HEK293 (cell line): ENCODE results near the gene MPHOSPH6.

ENCODE experiments used
- CTCF ChIA-PET: fragments of 350-600 bp; formaldehyde crosslinking; extraction: SDS; loops from one replicate; lab custom pipeline; 2021; ENCODE audit warnings: antibody characterized with exemption; lab: Yijun Ruan, JAX
- POLR2A ChIA-PET: fragments of 300-600 bp; formaldehyde crosslinking; extraction: SDS; loops from one replicate; lab custom pipeline; 2020; ENCODE audit warnings: antibody characterized with exemption, inconsistent platforms; lab: Yijun Ruan, JAX
- H3K27ac ChIP-seq: fragments of 200-500 bp; sonication (Bioruptor generic); 2 replicates; pipeline ENCODE4 v1.5.1; 2014; ENCODE audit warnings: low read depth, low read length, control low read depth, inconsistent platforms; ENCODE audit errors: extremely low read depth
- H3K36me3 ChIP-seq, 2 experiments: fragments of 200-500 bp in 1 of 2; sonication (Bioruptor generic) in 1 of 2; 1 replicate in 1 of 2; 2 replicates in 1 of 2; pipeline ENCODE4 v1.5.1; 2014 to 2017; ENCODE audit warnings: inconsistent platforms in 2 of 2, low read length in 2 of 2; ENCODE audit not compliant: control insufficient read depth in 2 of 2, insufficient read depth in 1 of 2
- H3K4me1 ChIP-seq: fragments of 200-500 bp; sonication (Bioruptor generic); 2 replicates; pipeline ENCODE4 v1.5.1; 2014; ENCODE audit warnings: mild to moderate bottlenecking, low read length, inconsistent platforms; ENCODE audit not compliant: control insufficient read depth, insufficient read depth
- H3K4me3 ChIP-seq: 2 replicates; pipeline ENCODE4 v1.5.1; 2011; ENCODE audit warnings: low read depth, mild to moderate bottlenecking, control low read depth, low read length, moderate library complexity
- H3K9me3 ChIP-seq: fragments of 200-500 bp; sonication (Bioruptor generic); 2 replicates; pipeline ENCODE4 v1.5.1; 2014; ENCODE audit warnings: low read depth, low read length, inconsistent platforms; ENCODE audit not compliant: control insufficient read depth, insufficient read depth
- HOXA7 ChIP-seq: sonication (generic); formaldehyde crosslinking; IDR thresholded peaks from 2 replicates; pipeline ENCODE4 v1.8.1; 2022; ENCODE audit warnings: missing genetic modification reagents, borderline replicate concordance
- KLF10 ChIP-seq: fragments of 450-650 bp; IDR thresholded peaks from 2 replicates; pipeline ENCODE4 v1.5.1; 2018; ENCODE audit warnings: missing biosample characterization, mild to moderate bottlenecking, missing genetic modification characterization
- MEIS1 ChIP-seq: sonication (generic); formaldehyde crosslinking; IDR thresholded peaks from 2 replicates; pipeline ENCODE4 v1.8.1; 2022; ENCODE audit warnings: missing genetic modification reagents, mild to moderate bottlenecking, borderline replicate concordance
- SP2 ChIP-seq: fragments of 450-650 bp; formaldehyde crosslinking; IDR thresholded peaks from 2 replicates; pipeline ENCODE4 v1.5.1; 2016; ENCODE audit warnings: missing biosample characterization, missing genetic modification characterization
- ZBTB1 ChIP-seq: fragments of 450-650 bp; formaldehyde crosslinking; IDR thresholded peaks from 2 replicates; pipeline ENCODE4 v1.5.1; 2016; ENCODE audit warnings: missing biosample characterization, missing genetic modification characterization
- ZNF10 ChIP-seq: fragments of 450-650 bp; formaldehyde crosslinking; IDR thresholded peaks from 2 replicates; pipeline ENCODE4 v1.5.1; 2017; ENCODE audit warnings: missing biosample characterization, missing genetic modification characterization
- ZNF132 ChIP-seq: fragments of 450-650 bp; formaldehyde crosslinking; IDR thresholded peaks from 2 replicates; pipeline ENCODE4 v1.5.1; 2017; ENCODE audit warnings: missing biosample characterization, missing genetic modification characterization, borderline replicate concordance
- ZNF140 ChIP-seq: fragments of 450-650 bp; formaldehyde crosslinking; IDR thresholded peaks from 2 replicates; pipeline ENCODE4 v1.5.1; 2016; ENCODE audit warnings: missing biosample characterization, missing genetic modification characterization
- ZNF155 ChIP-seq: fragments of 450-650 bp; formaldehyde crosslinking; IDR thresholded peaks from 2 replicates; pipeline ENCODE4 v1.5.1; 2016; ENCODE audit warnings: missing biosample characterization, missing genetic modification characterization
- ZNF221 ChIP-seq: fragments of 450-650 bp; formaldehyde crosslinking; IDR thresholded peaks from 2 replicates; pipeline ENCODE4 v1.5.1; 2017; ENCODE audit warnings: missing biosample characterization, missing genetic modification characterization, borderline replicate concordance
- ZNF302 ChIP-seq: fragments of 450-650 bp; formaldehyde crosslinking; IDR thresholded peaks from 2 replicates; pipeline ENCODE4 v1.5.1; 2016; ENCODE audit warnings: missing biosample characterization, missing genetic modification characterization, low read depth
- ZNF473 ChIP-seq: fragments of 450-650 bp; formaldehyde crosslinking; IDR thresholded peaks from 2 replicates; pipeline ENCODE4 v1.5.1; 2017; ENCODE audit warnings: missing biosample characterization, missing genetic modification characterization
- ZNF610 ChIP-seq: fragments of 450-650 bp; formaldehyde crosslinking; IDR thresholded peaks from 2 replicates; pipeline ENCODE4 v1.5.1; 2016; ENCODE audit warnings: missing biosample characterization, missing genetic modification characterization, borderline replicate concordance
- ZNF654 ChIP-seq: fragments of 450-650 bp; formaldehyde crosslinking; IDR thresholded peaks from 2 replicates; pipeline ENCODE4 v1.5.1; 2016; ENCODE audit warnings: low read depth, missing biosample characterization, missing genetic modification characterization
- ZNF658 ChIP-seq: fragments of 450-650 bp; formaldehyde crosslinking; IDR thresholded peaks from 2 replicates; pipeline ENCODE4; 2016; ENCODE audit warnings: missing biosample characterization, missing genetic modification characterization
- ZNF837 ChIP-seq: fragments of 450-650 bp; formaldehyde crosslinking; IDR thresholded peaks from 2 replicates; pipeline ENCODE4 v1.5.1; 2016; ENCODE audit warnings: missing biosample characterization, missing genetic modification characterization
- TF ChIP-seq, protein P1 (sequence below): fragments of 450-650 bp; formaldehyde crosslinking; IDR thresholded peaks from 2 replicates; pipeline ENCODE4 v1.5.1; 2017; ENCODE audit warnings: missing biosample characterization, missing genetic modification characterization
- TF ChIP-seq, protein P2 (sequence below): fragments of 450-650 bp; formaldehyde crosslinking; IDR thresholded peaks from 2 replicates; pipeline ENCODE4 v1.5.1; 2016; ENCODE audit warnings: missing biosample characterization, missing genetic modification characterization, borderline replicate concordance
- TF ChIP-seq, protein P3 (sequence below): fragments of 450-650 bp; formaldehyde crosslinking; IDR thresholded peaks from 2 replicates; pipeline ENCODE4 v1.5.1; 2016; ENCODE audit warnings: missing biosample characterization, missing genetic modification characterization
- TF ChIP-seq, protein P4 (sequence below): fragments of 450-650 bp; formaldehyde crosslinking; IDR thresholded peaks from 2 replicates; pipeline ENCODE4 v1.5.1; 2016; ENCODE audit warnings: missing biosample characterization, missing genetic modification characterization

MPHOSPH6 gene

DNA sequence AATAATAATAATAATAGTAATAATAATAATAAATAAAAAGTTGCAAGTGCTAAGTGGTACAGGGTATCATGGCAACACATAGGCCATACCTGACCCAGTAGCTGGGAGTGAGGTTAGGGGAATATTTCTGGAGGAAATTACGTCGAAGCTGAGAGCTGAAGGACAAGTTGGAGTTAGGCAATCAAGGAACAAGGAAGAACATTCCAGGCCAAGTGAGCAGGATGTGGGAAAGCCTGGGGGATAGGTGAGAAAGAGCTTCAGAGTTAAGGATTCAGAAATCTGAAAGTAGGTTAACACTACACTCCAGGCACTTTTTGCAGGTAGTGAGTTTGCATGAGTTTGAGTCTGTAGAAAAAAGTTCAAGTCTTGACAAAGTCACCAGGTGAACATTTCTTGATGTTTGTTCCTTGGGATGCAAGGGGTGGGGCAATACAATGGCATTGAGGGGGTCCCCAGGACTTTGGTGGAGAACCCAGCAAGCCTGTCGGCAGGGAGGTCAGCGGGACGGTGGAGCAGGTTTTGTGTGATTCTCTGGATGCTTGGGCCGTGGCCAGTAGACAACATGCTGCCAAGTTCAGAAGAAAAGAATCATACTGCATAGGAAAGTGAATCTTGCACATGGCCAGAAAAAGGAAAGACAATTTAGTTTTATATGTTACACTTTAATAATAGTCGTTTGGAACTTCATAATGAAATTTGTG is 27.7 kb upstream of the MPHOSPH6 start:
- no peak overlapping the region for H3K4me3 ChIP-seq
- ChIA-PET POLR2A (interaction anchor here (1.4 kb wide), 1 partner anchor 28 kb away, joined by 3 read pairs; no protein-coding TSS in a partner anchor), CTCF (no interaction called here)
- H3K27ac ChIP-seq, result no peak overlapping the region
- TF ChIP-seq ZNF473 (tag by site-specific recombination) (no peak), ZNF654 (no peak), SP2 (tag by site-specific recombination) (no peak), KLF10 (tag by site-specific recombination) (no peak), ZNF302 (no peak), ZBTB1 (no peak), MEIS1 (CRISPR knock-in tag) (no peak), HOXA7 (CRISPR knock-in tag) (no peak), ZNF221 (no peak)
- TF ChIP-seq, protein P1, sequence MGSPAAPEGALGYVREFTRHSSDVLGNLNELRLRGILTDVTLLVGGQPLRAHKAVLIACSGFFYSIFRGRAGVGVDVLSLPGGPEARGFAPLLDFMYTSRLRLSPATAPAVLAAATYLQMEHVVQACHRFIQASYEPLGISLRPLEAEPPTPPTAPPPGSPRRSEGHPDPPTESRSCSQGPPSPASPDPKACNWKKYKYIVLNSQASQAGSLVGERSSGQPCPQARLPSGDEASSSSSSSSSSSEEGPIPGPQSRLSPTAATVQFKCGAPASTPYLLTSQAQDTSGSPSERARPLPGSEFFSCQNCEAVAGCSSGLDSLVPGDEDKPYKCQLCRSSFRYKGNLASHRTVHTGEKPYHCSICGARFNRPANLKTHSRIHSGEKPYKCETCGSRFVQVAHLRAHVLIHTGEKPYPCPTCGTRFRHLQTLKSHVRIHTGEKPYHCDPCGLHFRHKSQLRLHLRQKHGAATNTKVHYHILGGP (tag by site-specific recombination), result no peak
- TF ChIP-seq, protein P2, sequence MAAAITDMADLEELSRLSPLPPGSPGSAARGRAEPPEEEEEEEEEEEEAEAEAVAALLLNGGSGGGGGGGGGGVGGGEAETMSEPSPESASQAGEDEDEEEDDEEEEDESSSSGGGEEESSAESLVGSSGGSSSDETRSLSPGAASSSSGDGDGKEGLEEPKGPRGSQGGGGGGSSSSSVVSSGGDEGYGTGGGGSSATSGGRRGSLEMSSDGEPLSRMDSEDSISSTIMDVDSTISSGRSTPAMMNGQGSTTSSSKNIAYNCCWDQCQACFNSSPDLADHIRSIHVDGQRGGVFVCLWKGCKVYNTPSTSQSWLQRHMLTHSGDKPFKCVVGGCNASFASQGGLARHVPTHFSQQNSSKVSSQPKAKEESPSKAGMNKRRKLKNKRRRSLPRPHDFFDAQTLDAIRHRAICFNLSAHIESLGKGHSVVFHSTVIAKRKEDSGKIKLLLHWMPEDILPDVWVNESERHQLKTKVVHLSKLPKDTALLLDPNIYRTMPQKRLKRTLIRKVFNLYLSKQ (tag by site-specific recombination), result no peak
- no peaks in the 10 kb centered on the region for H3K36me3 ChIP-seq
- H3K9me3 ChIP-seq, result no peaks in the 10 kb centered on the region
- H3K4me1 ChIP-seq, result no peaks in the 10 kb centered on the region

DNA sequence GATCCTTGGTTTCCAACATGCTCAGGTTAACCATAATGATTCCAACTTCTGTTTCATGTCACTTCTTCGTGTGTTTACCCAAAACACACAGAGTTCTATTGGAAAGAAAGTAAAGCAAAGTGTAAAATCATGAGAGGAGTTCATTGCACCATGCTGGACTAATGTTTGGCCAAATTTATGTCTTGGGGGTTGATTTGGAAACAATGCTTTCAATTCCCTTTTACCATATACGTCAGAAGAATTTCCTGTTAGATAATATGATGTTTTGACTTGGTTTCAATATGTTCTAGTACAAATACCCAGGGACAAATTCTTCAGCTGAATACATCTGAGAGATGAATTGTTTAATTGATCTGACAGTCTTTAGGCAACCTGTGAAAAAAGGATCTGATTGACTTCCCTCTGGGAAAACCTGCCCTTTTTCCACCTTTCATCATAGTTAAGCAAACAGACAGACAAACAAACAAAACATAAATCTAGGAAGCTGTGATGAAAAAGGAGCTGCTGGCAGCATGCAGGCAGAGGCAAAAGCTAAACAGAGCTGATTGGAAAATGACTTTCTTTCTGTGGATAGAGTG is 26.0 kb upstream of the MPHOSPH6 start:
- H3K4me1 ChIP-seq, result no peaks in the 10 kb centered on the region
- no peaks in the 10 kb centered on the region for H3K9me3 ChIP-seq
- POLR2A ChIA-PET, result interaction anchor here (1.4 kb wide), 1 partner anchor 26 kb away, joined by 3 read pairs; no protein-coding TSS in a partner anchor
- TF ChIP-seq ZNF132 (no peak), ZBTB1 (no peak)
- no peaks in the 10 kb centered on the region for H3K36me3 ChIP-seq
- no peak overlapping the region for H3K4me3 ChIP-seq
- CTCF ChIA-PET, result interaction anchor here (0.6 kb wide), 1 partner anchor 45 kb away, joined by 3 read pairs; no protein-coding TSS in a partner anchor
- no peak overlapping the region for H3K27ac ChIP-seq

DNA sequence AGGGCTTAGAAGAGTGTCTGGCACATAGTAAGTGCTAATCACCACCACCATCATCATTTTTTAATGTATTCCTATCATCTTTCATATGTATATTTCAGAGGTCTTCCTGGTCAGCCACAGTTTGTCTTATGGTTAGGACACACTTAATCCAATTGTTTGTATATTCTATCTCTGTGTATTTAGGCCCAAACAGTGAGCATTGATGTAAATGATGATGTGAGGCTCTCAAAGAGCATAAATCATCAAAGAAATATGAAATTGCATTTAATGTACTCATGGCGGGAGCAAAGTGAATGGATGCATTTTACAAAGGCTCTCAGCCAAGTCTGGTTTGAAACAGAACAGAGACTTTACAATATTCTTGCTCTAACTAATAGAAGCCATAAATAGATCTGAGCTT is 24.1 kb upstream of the MPHOSPH6 start:
- Histone ChIP-seq H3K36me3 (no peaks in the 10 kb centered on the region), H3K9me3 (no peaks in the 10 kb centered on the region), H3K4me3 (no peak overlapping the region), H3K27ac (no peak overlapping the region), H3K4me1 (no peaks in the 10 kb centered on the region)
- POLR2A ChIA-PET, result no interaction called here
- CTCF ChIA-PET, result no interaction called here
- TF ChIP-seq ZNF658 (tag by site-specific recombination) (no peak), ZNF140 (tag by site-specific recombination) (no peak), ZNF155 (tag by site-specific recombination) (no peak), ZNF610 (tag by site-specific recombination) (no peak), ZNF837 (no peak), KLF10 (tag by site-specific recombination) (no peak), ZNF10 (tag by site-specific recombination) (no peak)
- TF ChIP-seq, protein P3, sequence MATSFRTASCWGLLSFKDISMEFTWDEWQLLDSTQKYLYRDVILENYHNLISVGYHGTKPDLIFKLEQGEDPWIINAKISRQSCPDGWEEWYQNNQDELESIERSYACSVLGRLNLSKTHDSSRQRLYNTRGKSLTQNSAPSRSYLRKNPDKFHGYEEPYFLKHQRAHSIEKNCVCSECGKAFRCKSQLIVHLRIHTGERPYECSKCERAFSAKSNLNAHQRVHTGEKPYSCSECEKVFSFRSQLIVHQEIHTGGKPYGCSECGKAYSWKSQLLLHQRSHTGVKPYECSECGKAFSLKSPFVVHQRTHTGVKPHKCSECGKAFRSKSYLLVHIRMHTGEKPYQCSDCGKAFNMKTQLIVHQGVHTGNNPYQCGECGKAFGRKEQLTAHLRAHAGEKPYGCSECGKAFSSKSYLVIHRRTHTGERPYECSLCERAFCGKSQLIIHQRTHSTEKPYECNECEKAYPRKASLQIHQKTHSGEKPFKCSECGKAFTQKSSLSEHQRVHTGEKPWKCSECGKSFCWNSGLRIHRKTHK (tag by site-specific recombination), result no peak
- TF ChIP-seq, protein P4, sequence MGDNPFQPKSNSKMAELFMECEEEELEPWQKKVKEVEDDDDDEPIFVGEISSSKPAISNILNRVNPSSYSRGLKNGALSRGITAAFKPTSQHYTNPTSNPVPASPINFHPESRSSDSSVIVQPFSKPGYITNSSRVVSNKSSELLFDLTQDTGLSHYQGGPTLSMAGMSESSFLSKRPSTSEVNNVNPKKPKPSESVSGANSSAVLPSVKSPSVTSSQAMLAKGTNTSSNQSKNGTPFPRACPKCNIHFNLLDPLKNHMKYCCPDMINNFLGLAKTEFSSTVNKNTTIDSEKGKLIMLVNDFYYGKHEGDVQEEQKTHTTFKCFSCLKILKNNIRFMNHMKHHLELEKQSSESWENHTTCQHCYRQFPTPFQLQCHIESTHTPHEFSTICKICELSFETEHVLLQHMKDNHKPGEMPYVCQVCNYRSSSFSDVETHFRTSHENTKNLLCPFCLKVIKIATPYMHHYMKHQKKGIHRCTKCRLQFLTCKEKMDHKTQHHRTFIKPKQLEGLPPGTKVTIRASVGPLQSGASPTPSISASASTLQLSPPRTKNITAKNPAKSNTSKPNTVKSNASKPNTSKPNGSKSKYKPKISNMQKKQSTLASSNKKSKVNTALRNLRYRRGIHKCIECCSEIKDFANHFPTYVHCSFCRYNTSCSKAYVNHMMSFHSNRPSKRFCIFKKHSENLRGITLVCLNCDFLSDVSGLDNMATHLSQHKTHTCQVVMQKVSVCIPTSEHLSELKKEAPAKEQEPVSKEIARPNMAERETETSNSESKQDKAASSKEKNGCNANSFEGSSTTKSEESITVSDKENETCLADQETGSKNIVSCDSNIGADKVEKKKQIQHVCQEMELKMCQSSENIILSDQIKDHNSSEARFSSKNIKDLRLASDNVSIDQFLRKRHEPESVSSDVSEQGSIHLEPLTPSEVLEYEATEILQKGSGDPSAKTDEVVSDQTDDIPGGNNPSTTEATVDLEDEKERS (tag by site-specific recombination), result no peak
